HEK293 (cell line): ENCODE data around the gene C1QBP.
A peak's percentile ranks its signal among the peaks of the same experiment; 100 is the strongest.

Source experiments
- BCL11A ChIP-seq: fragments of 450-650 bp; formaldehyde crosslinking; IDR thresholded peaks from 2 replicates; pipeline ENCODE4 v1.5.1; 2016; ENCODE audit warnings: low read depth, missing biosample characterization, missing genetic modification characterization
- GLIS2 ChIP-seq: fragments of 450-650 bp; formaldehyde crosslinking; IDR thresholded peaks from 2 replicates; pipeline ENCODE4 v1.5.1; 2016; ENCODE audit warnings: missing biosample characterization, missing genetic modification characterization
- HOXC10 ChIP-seq: sonication (generic); formaldehyde crosslinking; IDR thresholded peaks from 2 replicates; pipeline ENCODE4 v1.8.1; 2023; ENCODE audit warnings: mild to moderate bottlenecking, missing genetic modification reagents
- KLF10 ChIP-seq: fragments of 450-650 bp; IDR thresholded peaks from 2 replicates; pipeline ENCODE4 v1.5.1; 2018; ENCODE audit warnings: missing biosample characterization, mild to moderate bottlenecking, missing genetic modification characterization
- KLF17 ChIP-seq: fragments of 450-650 bp; formaldehyde crosslinking; IDR thresholded peaks from 2 replicates; pipeline ENCODE4 v1.5.1; 2016; ENCODE audit warnings: missing biosample characterization, missing genetic modification characterization
- MZF1 ChIP-seq: fragments of 450-650 bp; formaldehyde crosslinking; IDR thresholded peaks from 2 replicates; pipeline ENCODE4 v1.5.1; 2017; ENCODE audit warnings: missing biosample characterization, missing genetic modification characterization, borderline replicate concordance
- PRDM2 ChIP-seq: fragments of 450-650 bp; formaldehyde crosslinking; IDR thresholded peaks from 2 replicates; pipeline ENCODE4 v1.5.1; 2016; ENCODE audit warnings: missing biosample characterization, missing genetic modification characterization, borderline replicate concordance
- WT1 ChIP-seq: fragments of 450-650 bp; formaldehyde crosslinking; IDR thresholded peaks from 2 replicates; pipeline ENCODE4 v1.5.1; 2016; ENCODE audit warnings: missing biosample characterization, missing genetic modification characterization
- ZNF121 ChIP-seq: fragments of 450-650 bp; formaldehyde crosslinking; IDR thresholded peaks from 2 replicates; pipeline ENCODE4 v1.5.1; 2016; ENCODE audit warnings: missing biosample characterization, missing genetic modification characterization
- ZNF157 ChIP-seq: fragments of 450-650 bp; formaldehyde crosslinking; IDR thresholded peaks from 2 replicates; pipeline ENCODE4 v1.5.1; 2016; ENCODE audit warnings: missing biosample characterization, missing genetic modification characterization
- ZNF169 ChIP-seq: fragments of 450-650 bp; formaldehyde crosslinking; IDR thresholded peaks from 2 replicates; pipeline ENCODE4 v1.5.1; 2016; ENCODE audit warnings: missing biosample characterization, missing genetic modification characterization
- ZNF239 ChIP-seq: fragments of 450-650 bp; formaldehyde crosslinking; IDR thresholded peaks from 2 replicates; pipeline ENCODE4 v1.5.1; 2016; ENCODE audit warnings: missing biosample characterization, missing genetic modification characterization
- ZNF280C ChIP-seq: fragments of 450-650 bp; formaldehyde crosslinking; IDR thresholded peaks from 2 replicates; pipeline ENCODE4 v1.5.1; 2016; ENCODE audit warnings: missing biosample characterization, missing genetic modification characterization
- ZNF302 ChIP-seq: fragments of 450-650 bp; formaldehyde crosslinking; IDR thresholded peaks from 2 replicates; pipeline ENCODE4 v1.5.1; 2016; ENCODE audit warnings: missing biosample characterization, missing genetic modification characterization, low read depth
- ZNF37A ChIP-seq: fragments of 450-650 bp; IDR thresholded peaks from 2 replicates; pipeline ENCODE4 v1.5.1; 2018; ENCODE audit warnings: missing biosample characterization, missing genetic modification characterization
- ZNF426 ChIP-seq: fragments of 450-650 bp; formaldehyde crosslinking; IDR thresholded peaks from 2 replicates; pipeline ENCODE4 v1.5.1; 2017; ENCODE audit warnings: missing biosample characterization, missing genetic modification characterization, mild to moderate bottlenecking, inconsistent platforms, moderate library complexity
- ZNF433 ChIP-seq: fragments of 450-650 bp; formaldehyde crosslinking; IDR thresholded peaks from 2 replicates; pipeline ENCODE4 v1.5.1; 2016; ENCODE audit warnings: missing biosample characterization, missing genetic modification characterization, low read depth
- ZNF571 ChIP-seq: fragments of 450-650 bp; formaldehyde crosslinking; IDR thresholded peaks from 2 replicates; pipeline ENCODE4 v1.5.0; 2017; ENCODE audit warnings: missing biosample characterization, missing genetic modification characterization
- ZNF580 ChIP-seq: fragments of 450-650 bp; formaldehyde crosslinking; IDR thresholded peaks from 2 replicates; pipeline ENCODE4 v1.5.1; 2016; ENCODE audit warnings: missing biosample characterization, missing genetic modification characterization
- ZNF639 ChIP-seq: fragments of 450-650 bp; formaldehyde crosslinking; IDR thresholded peaks from 2 replicates; pipeline ENCODE4 v1.5.1; 2016; ENCODE audit warnings: missing biosample characterization, missing genetic modification characterization
- ZNF645 ChIP-seq: fragments of 450-650 bp; formaldehyde crosslinking; IDR thresholded peaks from 2 replicates; pipeline ENCODE4; 2016; ENCODE audit warnings: missing biosample characterization, missing genetic modification characterization
- ZNF677 ChIP-seq: fragments of 450-650 bp; IDR thresholded peaks from 2 replicates; pipeline ENCODE4 v1.5.0; 2018; ENCODE audit warnings: missing biosample characterization, mild to moderate bottlenecking, missing genetic modification characterization, moderate library complexity
- ZNF777 ChIP-seq: fragments of 450-650 bp; formaldehyde crosslinking; IDR thresholded peaks from 2 replicates; pipeline ENCODE4 v1.5.1; 2017; ENCODE audit warnings: missing biosample characterization, missing genetic modification characterization, borderline replicate concordance
- ZNF837 ChIP-seq: fragments of 450-650 bp; formaldehyde crosslinking; IDR thresholded peaks from 2 replicates; pipeline ENCODE4 v1.5.1; 2016; ENCODE audit warnings: missing biosample characterization, missing genetic modification characterization
- ZSCAN30 ChIP-seq: fragments of 450-650 bp; IDR thresholded peaks from 2 replicates; pipeline ENCODE4 v1.5.1; 2018; ENCODE audit warnings: missing biosample characterization, mild to moderate bottlenecking, missing genetic modification characterization, moderate library complexity
- ZSCAN5A ChIP-seq: fragments of 450-650 bp; formaldehyde crosslinking; IDR thresholded peaks from 2 replicates; pipeline ENCODE4 v1.5.1; 2016; ENCODE audit warnings: missing biosample characterization, missing genetic modification characterization

Gene C1QBP

GRCh38 chr17:5486206-5487124 is 47.5 kb upstream of the C1QBP start, which contains the start of gene MIS12 (continued):
- TF ChIP-seq GLIS2 (tag by site-specific recombination) (peak; percentile 70), PRDM2 (tag by site-specific recombination) (no peak), ZNF169 (no peak), ZNF157 (tag by site-specific recombination) (no peak), BCL11A (tag by site-specific recombination) (no peak), ZNF280C (no peak), ZNF580 (peak; percentile 91), HOXC10 (CRISPR knock-in tag) (peak; percentile 96), ZNF677 (tag by site-specific recombination) (no peak), ZNF121 (no peak), ZNF302 (tag by site-specific recombination) (no peak), ZNF426 (tag by site-specific recombination) (no peak), ZNF777 (no peak), ZNF571 (no peak), ZNF239 (tag by site-specific recombination) (no peak), ZNF37A (tag by site-specific recombination) (no peak), KLF17 (tag by site-specific recombination) (peak; percentile 87; the same call in 1 of the 2 replicates), MZF1 (tag by site-specific recombination) (peak; percentile 72; the same call in 1 of the 2 replicates), ZNF837 (tag by site-specific recombination) (no peak), ZNF433 (tag by site-specific recombination) (no peak), ZNF639 (tag by site-specific recombination) (peak; percentile 63; the same call in 1 of the 2 replicates), WT1 (tag by site-specific recombination) (peak; percentile 51), ZSCAN5A (tag by site-specific recombination) (peak; percentile 86), ZSCAN30 (tag by site-specific recombination) (peak; percentile 77), KLF10 (peak; percentile 84), ZNF645 (tag by site-specific recombination) (no peak)
